Thymus (tissue), 11 donors: ENCODE results near the gene CHST9. TPM values are rescaled to one million over a fixed set of nuclear protein-coding genes. Genes with fewer than 3 reads are reported as not detected.
A peak's percentile ranks its signal among the peaks of the same experiment; 100 is the strongest.
"Not testable (repeated sequence)": the region's sequence is repeated elsewhere in the genome, so short reads cannot be mapped to it uniquely, and the experiment has no call there.

Experiments used
- DNase-seq, 9 donors: peaks; one replicate each; pipeline ENCODE4 v3.0.0-alpha.2; 2013; ENCODE audit warnings: low spot score in 9 of 9, low read depth in 6 of 9, missing footprints in 1 of 9
- H3K27ac ChIP-seq, 2 donors: one replicate each; pipeline ENCODE4 v1.5.1; 2013; ENCODE audit warnings: control low read depth in 1 of 2, low read depth in 1 of 2, low read length in 1 of 2, mild to moderate bottlenecking in 1 of 2, moderate library complexity in 1 of 2
- H3K27me3 ChIP-seq, 2 donors: one replicate each; pipeline ENCODE4 v1.5.1; 2013; ENCODE audit warnings: low read length in 1 of 2; ENCODE audit not compliant: control insufficient read depth in 2 of 2, insufficient read depth in 1 of 2
- H3K36me3 ChIP-seq, 2 donors: one replicate each; pipeline ENCODE4 v1.5.1; 2013; ENCODE audit warnings: low read length in 1 of 2, mild to moderate bottlenecking in 1 of 2, moderate library complexity in 1 of 2; ENCODE audit not compliant: control insufficient read depth in 2 of 2, insufficient read depth in 2 of 2
- H3K4me1 ChIP-seq, 2 donors: one replicate each; pipeline ENCODE4 v1.5.1; 2013; ENCODE audit warnings: low read length in 2 of 2; ENCODE audit not compliant: control insufficient read depth in 2 of 2, insufficient read depth in 2 of 2
- H3K4me3 ChIP-seq, 2 donors: one replicate each; pipeline ENCODE4 v1.5.1; 2013; ENCODE audit warnings: low read length in 2 of 2, control low read depth in 1 of 2, mild to moderate bottlenecking in 1 of 2
- H3K9me3 ChIP-seq, 2 donors: one replicate each; pipeline ENCODE4 v1.5.1; 2013; ENCODE audit warnings: low read length in 1 of 2, mild to moderate bottlenecking in 1 of 2; ENCODE audit not compliant: control insufficient read depth in 2 of 2, insufficient read depth in 1 of 2
- WGBS: extraction: QIAGEN DNeasy Blood & Tissue Kit; methylation state at CpG from one replicate; pipeline ENCODE4 v1.1.7; 2013; 5-methylcytosine and 5-hydroxymethylcytosine counted together
- polyA plus RNA-seq: library from polyadenylated mRNA; stranded (reverse); fragments of 200-250 nt; gene quantifications from one replicate; pipeline ENCODE4 v1.2.3, GENCODE V29; 2013
- total RNA-seq: library from RNA; stranded (reverse); fragments of 120-200 nt; gene quantifications from one replicate; pipeline ENCODE4 v1.2.4, GENCODE V29; 2013
- donor health status: healthy.

CHST9 gene
- total and polyA plus RNA-seq, 2 donors: 0.24 to 0.87 TPM

DNA sequence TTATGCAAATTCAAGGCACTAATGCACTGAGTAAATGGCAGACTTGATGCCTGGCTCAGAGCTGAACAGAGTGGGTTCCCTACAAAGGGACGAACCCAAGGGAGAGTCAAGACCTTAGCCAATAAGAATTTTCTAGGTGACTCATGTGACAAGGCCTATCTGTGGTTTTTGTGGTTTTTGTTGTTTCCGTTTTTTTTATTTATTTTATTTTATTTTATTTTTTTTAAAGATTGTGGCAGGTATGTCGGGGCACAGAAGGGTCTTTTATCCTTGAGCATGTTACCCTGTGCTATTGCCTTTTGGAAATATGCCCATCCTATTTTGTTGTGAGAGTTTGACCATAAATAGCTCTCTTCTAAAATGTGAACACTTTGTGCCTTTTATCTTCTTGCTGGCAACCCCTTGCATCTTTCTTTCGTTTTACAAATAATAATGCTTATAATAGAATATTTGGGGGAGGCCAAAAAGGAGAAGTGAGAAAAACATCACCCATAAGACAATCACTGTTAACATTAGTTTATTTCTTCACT lies 206.2 kb downstream of the CHST9 start:
- Histone ChIP-seq H3K9me3 (no peaks in the 10 kb centered on the region), H3K27me3 (no peaks in the 10 kb centered on the region), H3K4me1 (no peaks in the 10 kb centered on the region), H3K36me3 (no peaks in the 10 kb centered on the region), H3K27ac (no peak overlapping the region), H3K4me3 (no peak overlapping the region)
- DNase-seq: no peak
- 44% methylated on average over 4 of the region's 4 CpGs for WGBS

- WGBS: 42% methylated on average over 1 of the region's 1 CpG
- DNase-seq: peak in 2 of 9 donors; percentile 4 to 16
- Histone ChIP-seq H3K9me3 (no peaks in the 10 kb centered on the region), H3K4me3 (no peak overlapping the region), H3K36me3 (no peaks in the 10 kb centered on the region), H3K27ac (no peak overlapping the region), H3K27me3 (no peaks in the 10 kb centered on the region), H3K4me1 (no peaks in the 10 kb centered on the region)
Observed at GRCh38 chr18:26977781-26978180, 207.3 kb downstream of the CHST9 start.

DNA sequence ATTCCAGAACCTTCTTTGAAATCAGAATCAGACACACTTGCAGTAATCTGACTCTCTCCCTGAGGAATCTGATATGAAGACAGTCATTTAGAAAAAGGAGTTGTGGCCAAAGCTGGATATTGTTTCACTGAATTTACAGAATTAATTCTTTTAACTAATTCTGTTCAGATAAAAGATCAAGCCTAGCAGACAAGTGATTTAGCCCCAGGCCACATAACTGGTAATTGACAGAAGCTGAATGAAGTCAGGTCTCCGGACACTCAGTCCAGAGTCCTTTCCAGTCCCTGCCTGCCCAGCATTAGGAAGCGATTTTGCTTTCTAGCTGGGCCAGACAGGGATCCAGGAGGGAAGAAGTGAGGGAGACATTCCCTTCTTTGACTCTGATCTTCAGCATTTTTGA lies 208.9 kb downstream of the CHST9 start:
- Histone ChIP-seq H3K9me3 (no peaks in the 10 kb centered on the region), H3K27ac (no peak overlapping the region), H3K4me1 (no peaks in the 10 kb centered on the region), H3K36me3 (no peaks in the 10 kb centered on the region), H3K4me3 (no peak overlapping the region), H3K27me3 (no peaks in the 10 kb centered on the region)
- no peak for DNase-seq
- 97% methylated on average over 2 of the region's 2 CpGs for WGBS

GRCh38 chr18:26972549-26972948 lies 212.6 kb downstream of the CHST9 start:
- not testable (repeated sequence) for H3K27ac ChIP-seq, H3K27me3 ChIP-seq, H3K9me3 ChIP-seq, H3K4me1 ChIP-seq, H3K36me3 ChIP-seq, DNase-seq, H3K4me3 ChIP-seq
- 95% methylated on average over 15 of the region's 15 CpGs for WGBS

DNA sequence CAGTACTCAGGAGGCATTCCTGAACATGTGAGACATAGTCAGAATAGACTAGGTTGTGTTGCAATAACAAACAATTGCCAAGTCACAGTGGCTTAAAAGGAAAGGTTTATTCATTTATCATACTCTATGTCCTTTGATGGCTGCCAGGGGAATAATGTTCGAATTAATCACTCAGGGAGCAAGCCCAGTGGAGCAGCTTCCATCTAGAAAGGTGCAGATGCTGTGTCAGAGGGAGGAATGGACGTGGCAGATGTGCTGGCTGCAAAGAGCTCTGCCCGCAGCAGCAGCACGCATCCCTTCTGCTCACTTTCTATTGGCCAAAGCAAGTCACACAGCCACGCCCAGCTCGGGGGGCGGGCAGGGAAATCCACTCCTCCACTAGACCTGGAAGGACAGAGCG lies 213.7 kb downstream of the CHST9 start:
- no peaks in the 10 kb centered on the region for H3K36me3 ChIP-seq
- no peaks in the 10 kb centered on the region for H3K4me1 ChIP-seq
- H3K9me3 ChIP-seq: no peaks in the 10 kb centered on the region
- 94% methylated on average over 8 of the region's 8 CpGs for WGBS
- H3K27me3 ChIP-seq: no peaks in the 10 kb centered on the region
- no peak for DNase-seq
- H3K4me3 ChIP-seq: no peak overlapping the region
- no peak overlapping the region for H3K27ac ChIP-seq

- Histone ChIP-seq H3K27me3 (no peaks in the 10 kb centered on the region), H3K4me3 (no peak overlapping the region), H3K9me3 (no peaks in the 10 kb centered on the region), H3K36me3 (no peaks in the 10 kb centered on the region), H3K27ac (no peak overlapping the region), H3K4me1 (no peaks in the 10 kb centered on the region)
- no peak for DNase-seq
- WGBS: 74% methylated on average over 4 of the region's 4 CpGs
Observed at GRCh38 chr18:26970637-26971036, 214.5 kb downstream of the CHST9 start.

DNA sequence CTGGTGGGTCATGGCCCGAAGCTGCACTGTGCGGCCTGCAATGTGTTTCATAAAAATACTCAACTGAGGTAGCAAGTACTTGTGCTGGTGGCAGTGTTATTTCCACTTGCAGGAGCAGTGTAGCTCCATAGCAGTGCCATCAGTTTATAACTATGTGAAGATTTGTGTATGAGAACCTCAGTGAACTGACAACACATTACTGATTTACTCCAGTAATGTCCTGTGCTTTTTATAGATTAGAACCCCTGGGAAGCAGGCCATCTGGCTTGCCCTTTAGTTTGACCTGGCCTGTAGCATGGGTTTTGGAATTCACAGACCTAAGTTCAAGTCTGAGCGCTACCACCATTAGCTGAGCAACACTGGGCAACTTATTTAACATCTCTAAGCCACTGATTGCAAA lies 219.9 kb downstream of the CHST9 start:
- Histone ChIP-seq H3K27ac (no peak overlapping the region), H3K27me3 (no peaks in the 10 kb centered on the region), H3K36me3 (no peaks in the 10 kb centered on the region), H3K9me3 (no peaks in the 10 kb centered on the region), H3K4me3 (no peak overlapping the region), H3K4me1 (no peaks in the 10 kb centered on the region)
- over 99% methylated on average over 3 of the region's 3 CpGs for WGBS
- no peak for DNase-seq

DNA sequence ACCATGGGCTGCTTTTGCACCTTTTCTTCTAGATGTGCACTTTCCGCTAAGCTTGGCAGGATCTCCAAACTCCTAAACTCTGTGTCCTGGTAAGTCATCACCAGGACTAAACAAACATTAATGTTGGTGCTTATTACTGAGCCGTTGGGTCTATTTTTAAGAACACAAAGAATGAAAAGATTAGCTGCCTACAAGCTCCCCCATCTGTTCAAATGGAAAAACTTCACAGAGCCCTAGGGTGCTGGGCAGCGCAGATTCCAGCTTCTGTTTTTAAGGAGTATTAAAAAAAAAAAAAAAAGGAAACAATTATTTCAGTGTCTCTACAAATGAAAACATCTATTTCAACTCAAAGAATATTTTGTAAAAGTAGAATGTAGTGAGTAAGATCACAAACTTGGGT lies 221.8 kb downstream of the CHST9 start:
- DNase-seq: no peak

DNA sequence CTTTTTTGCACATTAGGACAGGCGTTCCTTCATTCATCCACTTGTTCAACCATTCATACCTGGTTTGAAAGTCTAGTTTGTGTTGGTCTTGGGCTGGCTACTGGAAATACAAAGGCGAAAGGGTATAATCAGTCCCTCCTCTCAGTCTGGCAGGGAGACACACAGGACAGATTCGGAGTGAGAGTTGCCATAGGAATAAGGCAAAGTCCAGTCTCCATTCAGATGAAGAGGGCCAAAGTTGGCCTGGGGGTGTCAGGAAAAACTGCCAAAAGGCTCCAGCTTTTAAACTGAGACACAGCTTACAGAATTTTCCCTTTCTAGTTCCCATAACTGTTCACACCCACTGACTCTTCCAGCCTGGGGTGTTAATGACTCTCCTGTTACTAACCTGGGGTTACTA lies 223.3 kb downstream of the CHST9 start:
- Histone ChIP-seq H3K27me3 (no peaks in the 10 kb centered on the region), H3K36me3 (no peaks in the 10 kb centered on the region), H3K4me3 (no peak overlapping the region), H3K27ac (no peak overlapping the region), H3K9me3 (no peaks in the 10 kb centered on the region), H3K4me1 (no peaks in the 10 kb centered on the region)
- WGBS: 93% methylated on average over 3 of the region's 3 CpGs
- DNase-seq: no peak

More for the DNA sequence above, 221.8 kb downstream of the CHST9 start:
- Histone ChIP-seq H3K36me3 (no peaks in the 10 kb centered on the region), H3K9me3 (no peaks in the 10 kb centered on the region), H3K4me3 (no peak overlapping the region), H3K27ac (no peak overlapping the region), H3K27me3 (no peaks in the 10 kb centered on the region), H3K4me1 (no peaks in the 10 kb centered on the region)
- 66% methylated on average over 3 of the region's 3 CpGs for WGBS

DNA sequence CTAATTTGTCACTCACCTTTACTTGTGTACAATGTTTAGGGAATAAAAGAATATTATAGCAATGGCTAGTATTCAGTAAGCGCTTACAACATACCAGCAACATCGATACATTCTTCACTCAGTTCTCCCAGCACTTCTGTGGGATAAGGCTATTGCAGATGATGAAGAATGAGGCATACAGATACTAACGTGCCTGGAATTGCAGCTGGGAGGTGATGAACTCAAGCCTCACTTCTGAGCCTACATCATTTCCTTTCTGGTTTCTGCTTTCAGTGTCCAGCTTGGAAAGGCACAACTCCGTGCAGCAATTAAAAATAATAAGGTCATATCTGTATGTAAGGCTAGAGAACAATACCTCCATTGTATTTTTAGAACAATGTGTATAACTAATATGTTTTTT lies 224.2 kb downstream of the CHST9 start:
- no peaks in the 10 kb centered on the region for H3K4me1 ChIP-seq
- H3K27ac ChIP-seq: no peak overlapping the region
- H3K36me3 ChIP-seq: no peaks in the 10 kb centered on the region
- H3K9me3 ChIP-seq: no peaks in the 10 kb centered on the region
- no peak for DNase-seq
- H3K27me3 ChIP-seq: no peaks in the 10 kb centered on the region
- 61% methylated on average over 4 of the region's 4 CpGs for WGBS
- no peak overlapping the region for H3K4me3 ChIP-seq
